Measurements from ENCODE around the gene TLK2.
"Not testable (repeated sequence)": the region's sequence is repeated elsewhere in the genome, so short reads cannot be mapped to it uniquely, and the experiment has no call there.

DNA sequence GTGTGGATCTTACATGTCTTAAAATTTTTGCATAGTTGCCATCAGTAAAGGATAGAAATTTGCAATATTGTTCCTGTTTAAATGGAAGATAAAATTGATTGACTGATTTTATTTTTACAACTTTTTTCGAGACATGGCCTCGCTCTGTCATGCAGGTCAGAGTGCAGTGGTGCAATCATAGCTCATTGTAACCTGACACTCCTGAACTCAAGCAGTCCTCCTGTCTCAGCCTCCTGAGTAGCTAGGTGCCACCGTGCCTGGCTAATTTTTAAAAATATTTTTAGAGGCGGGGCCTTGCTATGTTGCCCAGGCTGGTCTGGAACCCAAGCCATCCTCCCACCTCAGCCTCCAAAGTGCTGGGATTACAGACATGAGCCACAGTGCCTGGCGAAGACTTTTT is 42.7 kb downstream of the TLK2 start:
- TF ChIP-seq, protein P1, sequence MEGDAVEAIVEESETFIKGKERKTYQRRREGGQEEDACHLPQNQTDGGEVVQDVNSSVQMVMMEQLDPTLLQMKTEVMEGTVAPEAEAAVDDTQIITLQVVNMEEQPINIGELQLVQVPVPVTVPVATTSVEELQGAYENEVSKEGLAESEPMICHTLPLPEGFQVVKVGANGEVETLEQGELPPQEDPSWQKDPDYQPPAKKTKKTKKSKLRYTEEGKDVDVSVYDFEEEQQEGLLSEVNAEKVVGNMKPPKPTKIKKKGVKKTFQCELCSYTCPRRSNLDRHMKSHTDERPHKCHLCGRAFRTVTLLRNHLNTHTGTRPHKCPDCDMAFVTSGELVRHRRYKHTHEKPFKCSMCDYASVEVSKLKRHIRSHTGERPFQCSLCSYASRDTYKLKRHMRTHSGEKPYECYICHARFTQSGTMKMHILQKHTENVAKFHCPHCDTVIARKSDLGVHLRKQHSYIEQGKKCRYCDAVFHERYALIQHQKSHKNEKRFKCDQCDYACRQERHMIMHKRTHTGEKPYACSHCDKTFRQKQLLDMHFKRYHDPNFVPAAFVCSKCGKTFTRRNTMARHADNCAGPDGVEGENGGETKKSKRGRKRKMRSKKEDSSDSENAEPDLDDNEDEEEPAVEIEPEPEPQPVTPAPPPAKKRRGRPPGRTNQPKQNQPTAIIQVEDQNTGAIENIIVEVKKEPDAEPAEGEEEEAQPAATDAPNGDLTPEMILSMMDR (conservative IDR thresholded peaks at IDR 0.05; ENCODE audit: low read length) = not testable (repeated sequence)
- not testable (repeated sequence) for TF ChIP-seq EZH2phosphoT487 (IDR thresholded peaks at IDR 0.05; ENCODE audit: borderline replicate concordance, low read depth, low read length)

Data from OCI-LY7 (cell line).